Cardiac muscle cell (in vitro differentiated cells and primary cell): ENCODE data around the gene MPZL1. TPM values are rescaled to one million over a fixed set of nuclear protein-coding genes. Genes with fewer than 3 reads are reported as not detected.

Source experiments
- DNase-seq, 2 donors: peaks; one replicate each; pipeline versions ENCODE4 v3.0.0 to v3.0.0-alpha.2; 2010 to 2017; ENCODE audit warnings: low read depth in 1 of 2, low spot score in 1 of 2
- H3K27ac ChIP-seq: fragments of 200-600 bp; sonication (generic); 2 replicates; pipeline ENCODE4 v1.5.1; 2016
- H3K27me3 ChIP-seq: fragments of 200-600 bp; sonication (generic); 2 replicates; pipeline ENCODE4 v1.6.0; 2016; ENCODE audit warnings: control low read depth
- H3K36me3 ChIP-seq: fragments of 200-600 bp; sonication (generic); 2 replicates; pipeline ENCODE4 v1.5.1; 2016; ENCODE audit warnings: control low read depth
- H3K4me1 ChIP-seq: fragments of 200-600 bp; sonication (generic); 2 replicates; pipeline ENCODE4 v1.8.1; 2017; ENCODE audit warnings: low read depth, mild to moderate bottlenecking, mixed run types
- H3K4me3 ChIP-seq: fragments of 200-600 bp; sonication (generic); 2 replicates; pipeline ENCODE4 v1.5.1; 2016; ENCODE audit warnings: mild to moderate bottlenecking
- H3K9me3 ChIP-seq: fragments of 200-600 bp; sonication (generic); 2 replicates; pipeline ENCODE4 v1.5.1; 2017; ENCODE audit warnings: low read depth, mild to moderate bottlenecking, control low read depth
- CTCF ChIP-seq: IDR thresholded peaks from 2 replicates; pipeline ENCODE4 v1.5.1; 2012; ENCODE audit warnings: low read depth, mild to moderate bottlenecking, low read length
- polyA plus RNA-seq: library from polyadenylated mRNA; unstranded; fragments of >200 nt; fragmentation: Nextera tagmentation; extraction: Ambion mirVana; gene quantifications from 2 replicates; pipeline ENCODE4 v1.2.1, GENCODE V29; 2016
- total RNA-seq: library from RNA; depleted of rRNA; stranded (reverse); fragments of >200 nt; gene quantifications from 2 replicates; pipeline ENCODE4 v1.2.3, GENCODE V29; 2016

The MPZL1 gene
- total and polyA plus RNA-seq, 2 experiments from 2014 or later, result 107 to 114 TPM

DNA sequence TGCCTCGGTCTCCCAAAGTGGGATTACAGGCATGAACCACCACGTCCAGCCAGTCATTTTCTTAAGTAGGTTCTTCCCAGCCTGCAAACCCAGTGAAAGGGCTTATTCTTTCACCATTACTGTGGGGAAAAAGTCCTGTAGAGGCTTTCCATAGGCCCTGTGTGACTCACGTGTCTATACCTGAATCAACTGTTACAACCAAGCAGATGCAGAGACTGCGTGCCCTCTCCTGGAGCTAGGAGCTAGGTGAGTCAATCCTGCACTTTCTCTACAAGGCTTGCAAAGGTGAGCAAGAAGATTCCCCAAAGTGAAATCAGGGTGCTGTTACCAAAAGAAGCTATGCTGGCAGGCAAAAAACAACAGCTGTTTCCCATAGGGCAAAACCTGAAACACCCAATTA, 13.8 kb upstream of the MPZL1 start:
- H3K27ac ChIP-seq, result peak overlapping the region; percentile 41
- no peak for DNase-seq
- H3K9me3 ChIP-seq, result no peaks in the 10 kb centered on the region
- TF ChIP-seq CTCF, result no peak
- H3K4me1 ChIP-seq, result peaks cover 7% of the 10 kb centered on the region
- H3K27me3 ChIP-seq, result no peaks in the 10 kb centered on the region
- no peak overlapping the region for H3K4me3 ChIP-seq
- peaks cover 16% of the 10 kb centered on the region for H3K36me3 ChIP-seq

GRCh38 chr1:167708940-167709389, 12.8 kb upstream of the MPZL1 start:
- peak in 1 of 2 donors; percentile 40 for DNase-seq
- H3K36me3 ChIP-seq, result peaks cover 9% of the 10 kb centered on the region

GRCh38 chr1:167710836-167711235, 10.9 kb upstream of the MPZL1 start:
- no peak for DNase-seq
- H3K9me3 ChIP-seq, result no peaks in the 10 kb centered on the region
- no peak overlapping the region for H3K4me3 ChIP-seq
- TF ChIP-seq CTCF, result no peak
- H3K36me3 ChIP-seq, result no peaks in the 10 kb centered on the region
- H3K4me1 ChIP-seq, result peaks cover 3% of the 10 kb centered on the region
- no peak overlapping the region for H3K27ac ChIP-seq
- no peaks in the 10 kb centered on the region for H3K27me3 ChIP-seq

More at GRCh38 chr1:167708940-167709389, 12.8 kb upstream of the MPZL1 start:
- Histone ChIP-seq H3K4me3 (no peak overlapping the region), H3K27ac (no peak overlapping the region), H3K9me3 (no peaks in the 10 kb centered on the region), H3K4me1 (peaks cover 7% of the 10 kb centered on the region), H3K27me3 (no peaks in the 10 kb centered on the region)
- no peak for TF ChIP-seq CTCF

DNA sequence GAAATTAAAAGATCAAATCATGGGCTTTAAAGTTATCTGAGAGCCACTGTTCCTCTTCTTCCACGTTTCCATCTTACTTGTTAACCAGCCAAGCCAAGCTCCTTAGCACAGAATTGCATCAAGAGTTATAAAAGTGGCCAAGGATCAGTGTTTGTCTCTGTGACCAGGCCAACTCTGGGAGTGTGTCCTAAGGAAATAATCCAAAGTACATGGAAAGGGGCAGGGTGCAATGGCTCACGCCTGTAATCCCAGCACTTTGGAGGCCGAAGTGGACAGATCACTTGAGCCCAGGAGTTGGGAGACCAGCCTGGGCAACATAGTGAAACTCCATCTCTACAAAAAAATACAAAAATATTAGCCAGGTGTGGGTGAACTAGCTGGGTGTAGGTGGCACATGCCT, 10.0 kb upstream of the MPZL1 start:
- no peak for DNase-seq
- H3K36me3 ChIP-seq, result no peaks in the 10 kb centered on the region
- no peak for TF ChIP-seq CTCF
- no peaks in the 10 kb centered on the region for H3K4me1 ChIP-seq
- H3K9me3 ChIP-seq, result no peaks in the 10 kb centered on the region
- no peak overlapping the region for H3K27ac ChIP-seq
- no peaks in the 10 kb centered on the region for H3K27me3 ChIP-seq
- H3K4me3 ChIP-seq, result no peak overlapping the region

GRCh38 chr1:167713330-167714081, 8.3 kb upstream of the MPZL1 start:
- peak; percentile 37 to 42 for DNase-seq
- Histone ChIP-seq H3K9me3 (no peaks in the 10 kb centered on the region), H3K36me3 (no peaks in the 10 kb centered on the region), H3K27ac (no peak overlapping the region), H3K4me1 (no peaks in the 10 kb centered on the region), H3K27me3 (no peaks in the 10 kb centered on the region), H3K4me3 (peak overlapping the region; percentile 80)
- TF ChIP-seq CTCF, result no peak
